Measurements from ENCODE around the gene ELP4.

The ELP4 gene

DNA sequence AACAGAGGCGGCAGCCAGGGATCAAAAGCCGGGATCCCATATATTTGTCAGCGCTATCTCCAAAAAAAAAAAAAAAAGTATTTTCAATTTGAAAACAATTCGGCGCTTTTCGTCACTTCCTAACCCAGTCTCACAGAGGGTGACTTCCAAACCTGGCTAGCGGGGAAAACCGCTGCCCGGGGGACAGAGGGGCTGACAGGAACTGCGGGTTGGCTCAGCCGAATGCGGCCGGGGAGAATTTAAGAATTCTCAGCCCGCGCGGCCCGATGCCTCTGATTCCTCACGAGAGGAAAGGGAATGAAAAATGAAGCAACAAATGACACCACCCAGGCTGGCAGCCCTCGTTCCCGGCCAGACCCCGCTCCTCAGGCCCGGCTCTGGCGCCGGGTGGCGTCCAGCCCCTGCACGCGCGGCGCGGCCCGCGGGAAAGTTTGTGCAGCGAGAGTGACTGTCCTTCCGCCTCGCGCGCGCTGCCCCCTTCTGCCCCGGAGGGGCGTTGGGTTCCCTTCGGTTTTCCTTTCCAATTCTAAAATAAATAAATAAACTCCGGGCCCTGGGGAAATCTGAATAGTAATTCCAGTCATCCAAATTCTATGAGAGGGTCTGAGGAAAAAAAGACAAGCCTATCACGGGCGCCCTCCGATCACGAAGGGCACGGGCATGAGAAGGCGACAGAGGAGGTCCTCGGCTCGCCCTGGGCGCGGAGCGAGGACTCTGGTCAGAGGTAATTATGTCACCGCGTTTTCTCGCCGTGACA lies 306.3 kb downstream of the ELP4 start:
- no peak for DNase-seq

DNA sequence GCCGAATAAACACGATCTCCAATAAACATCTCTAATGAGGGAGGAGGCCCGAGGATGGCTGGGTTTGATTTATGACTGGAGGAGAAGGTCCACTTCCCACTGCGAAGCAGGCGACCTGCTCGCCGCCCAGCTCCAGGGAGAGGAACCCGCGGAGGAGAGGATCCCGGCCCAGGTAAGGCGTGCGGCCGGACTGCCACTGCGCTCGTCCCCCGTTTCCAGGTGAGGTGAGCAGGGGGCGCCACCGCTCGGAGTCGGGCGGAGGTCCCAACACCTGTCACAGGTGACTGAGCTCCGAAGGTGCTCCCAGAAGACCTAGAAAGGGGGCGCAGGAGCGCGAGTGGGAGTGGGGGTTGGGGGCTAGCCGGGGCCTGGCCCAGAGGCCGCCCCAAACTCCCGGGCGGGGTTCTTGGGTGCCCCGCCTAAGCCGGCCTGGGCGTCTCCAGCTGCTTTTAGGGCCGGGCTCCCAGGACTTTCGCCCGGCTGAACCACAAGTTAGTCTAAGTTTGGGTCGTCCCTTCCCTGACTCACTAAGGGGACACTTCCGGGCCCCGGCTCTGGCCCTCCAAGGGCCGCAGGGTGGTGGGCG lies 307.0 kb downstream of the ELP4 start:
- no peak for DNase-seq

DNA sequence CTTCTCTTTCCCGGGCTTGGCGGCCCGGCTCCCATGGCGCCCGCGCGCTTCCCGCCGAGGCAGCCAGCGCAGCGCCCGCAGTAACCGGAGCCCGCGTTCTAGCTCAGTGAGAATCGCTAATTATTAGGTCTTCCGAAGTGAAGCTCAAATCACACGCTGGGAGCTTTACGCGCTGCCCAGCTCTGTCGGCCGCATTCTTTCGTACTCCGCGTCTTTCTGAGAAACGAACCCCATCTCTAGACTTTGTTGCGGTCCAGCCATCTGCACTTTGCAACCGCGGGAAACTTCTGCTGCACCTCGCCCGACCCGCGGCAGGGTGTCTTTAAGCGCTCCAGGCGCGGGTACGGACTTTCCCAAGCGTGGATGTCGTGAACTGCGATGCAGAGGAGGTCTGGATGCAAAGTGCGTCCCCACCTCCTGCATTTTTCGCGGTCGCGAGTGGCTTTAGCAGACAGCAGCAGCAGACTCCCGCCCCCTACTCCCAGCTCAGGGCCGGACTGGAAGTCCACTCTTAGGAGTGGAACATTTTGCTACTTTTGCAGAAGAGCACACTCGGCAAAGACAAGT lies 307.6 kb downstream of the ELP4 start:
- DNase-seq: no peak

DNA sequence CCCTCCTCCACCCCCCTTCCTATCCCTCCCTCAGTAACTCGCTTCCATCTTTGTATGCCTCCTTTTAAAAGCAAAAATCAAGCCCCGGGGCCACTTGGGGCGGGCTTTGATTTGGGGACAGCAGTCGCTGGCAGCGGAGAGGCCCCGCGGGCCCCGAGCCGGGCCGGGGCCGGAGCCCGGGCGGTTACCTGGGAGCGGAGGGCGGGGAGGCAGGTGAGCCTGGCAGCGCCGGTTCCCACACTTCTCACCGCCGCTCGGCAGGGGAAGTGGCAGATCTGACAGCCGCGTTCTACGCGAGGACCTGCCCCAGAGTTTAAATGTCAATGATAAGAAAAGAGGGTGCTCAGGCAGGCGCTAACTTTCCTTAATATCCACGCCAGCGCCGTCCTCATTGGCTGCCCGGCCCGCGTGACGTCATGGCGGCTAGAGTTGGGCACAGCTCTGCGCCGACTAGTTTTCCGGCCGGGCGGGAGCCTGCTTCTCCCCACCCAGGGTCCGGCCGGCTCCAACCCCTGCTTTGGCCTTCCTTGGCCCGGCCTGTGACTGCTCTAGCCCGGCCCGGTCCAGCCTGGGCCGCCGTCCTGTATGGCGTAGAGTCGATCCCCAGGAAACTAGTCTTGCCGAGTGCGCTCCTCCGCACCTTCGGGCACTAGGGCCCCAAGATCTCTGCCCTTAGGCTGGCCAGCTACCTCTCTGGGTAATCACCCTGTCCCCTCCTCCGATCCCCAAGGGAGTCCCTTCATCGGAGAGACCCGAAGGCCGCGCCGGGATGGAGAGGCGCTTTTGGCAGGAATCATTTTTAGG lies 308.3 kb downstream of the ELP4 start:
- DNase-seq: no peak

DNA sequence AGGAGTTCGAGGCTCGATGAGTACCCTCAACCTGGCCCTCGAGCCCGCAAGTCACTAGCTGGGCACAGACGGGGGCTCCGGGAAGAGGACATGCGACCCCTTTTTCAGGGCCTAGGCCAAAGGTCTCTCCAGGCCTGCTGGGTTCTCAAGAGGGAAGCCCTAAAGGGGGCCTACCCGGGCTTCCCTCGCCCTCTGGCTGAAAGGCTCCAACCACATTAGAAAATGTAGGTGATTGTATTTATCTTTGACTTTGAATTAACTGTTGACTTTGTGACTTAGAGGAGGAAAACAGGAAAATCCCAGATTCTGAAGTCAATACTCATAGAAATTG lies 308.8 kb downstream of the ELP4 start:
- no peak for DNase-seq

DNA sequence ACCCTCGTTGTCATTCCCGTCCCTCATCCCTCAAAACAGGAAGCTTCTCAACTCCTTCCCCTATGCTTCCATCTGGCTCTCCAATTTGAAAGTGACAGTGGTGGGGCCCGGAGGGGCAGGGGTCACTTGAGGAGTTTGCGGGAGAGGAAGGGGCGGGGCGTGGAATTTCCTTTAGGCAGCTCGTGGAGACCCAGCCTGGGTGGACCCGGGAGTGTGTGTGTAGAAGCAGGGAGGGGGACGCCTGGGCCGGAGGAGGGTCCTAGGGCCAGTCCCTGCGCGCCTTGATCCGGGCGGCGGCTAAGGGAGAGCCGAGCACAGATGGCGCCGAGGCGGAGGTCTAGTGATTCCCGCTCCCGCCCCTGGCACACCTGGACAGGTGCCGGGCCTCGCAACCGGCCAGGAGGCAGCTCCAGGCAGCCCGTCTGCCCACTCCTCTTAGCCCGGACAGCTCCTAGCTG lies 309.3 kb downstream of the ELP4 start:
- no peak for DNase-seq

DNA sequence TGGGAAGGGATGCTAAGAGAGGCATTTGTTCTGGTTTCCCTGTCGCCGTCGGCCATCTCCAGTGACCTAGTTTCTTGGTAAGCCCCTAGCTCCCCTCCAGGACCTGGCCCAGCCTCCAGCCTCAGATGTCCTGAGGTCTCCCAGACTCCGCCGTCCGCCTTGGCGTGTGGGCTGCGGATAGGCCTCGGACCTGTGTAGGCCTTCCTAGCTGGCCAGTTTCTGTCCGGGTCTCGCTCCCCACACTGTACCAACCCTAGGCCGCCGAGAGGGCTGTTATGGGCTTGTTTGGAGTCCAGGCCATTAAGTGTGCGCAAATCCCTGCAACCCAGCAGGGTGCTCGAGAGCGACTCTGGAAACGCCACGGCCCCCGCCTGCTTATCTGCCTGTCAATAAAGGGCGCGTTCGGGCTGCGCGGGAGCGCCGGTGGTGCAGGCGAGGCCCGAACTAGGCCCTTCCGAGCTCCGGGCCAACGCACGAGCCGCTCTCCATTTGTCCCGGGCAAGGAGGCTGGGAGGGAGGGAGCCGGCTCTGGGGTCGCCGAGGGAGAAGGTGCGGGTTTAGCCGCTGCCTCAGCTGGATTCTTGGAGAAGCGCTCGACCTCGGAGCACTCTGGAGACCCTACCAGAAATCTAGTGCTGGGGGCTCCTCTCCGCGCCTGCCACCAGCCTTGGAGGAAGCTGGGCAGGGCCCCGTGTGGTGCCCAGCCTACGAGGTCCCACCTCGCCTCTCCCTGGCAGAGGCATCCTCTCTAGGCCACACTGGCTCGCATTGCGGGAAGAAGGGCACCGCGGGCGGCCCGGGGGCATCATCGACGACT lies 310.3 kb downstream of the ELP4 start:
- no peak for DNase-seq

DNA sequence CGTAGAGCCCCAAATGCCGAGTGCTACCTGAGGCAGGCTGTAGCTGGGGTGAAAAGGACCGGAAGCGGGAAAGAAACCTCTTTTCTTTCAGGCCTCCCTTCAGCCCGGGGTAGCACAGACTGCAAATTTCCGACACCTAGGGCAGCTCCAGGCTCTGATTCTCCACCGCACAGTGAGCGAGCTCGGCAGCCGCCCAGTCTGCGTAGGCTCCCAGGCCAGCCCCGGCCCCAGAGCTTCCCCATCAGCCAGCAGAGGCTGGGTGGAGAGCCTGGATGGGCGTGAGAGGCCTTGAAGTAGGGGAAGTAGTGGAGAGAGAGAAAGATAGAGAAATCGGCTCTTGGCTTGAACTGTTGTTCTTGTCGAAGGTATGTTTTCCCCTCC lies 310.9 kb downstream of the ELP4 start:
- no peak for DNase-seq

DNA sequence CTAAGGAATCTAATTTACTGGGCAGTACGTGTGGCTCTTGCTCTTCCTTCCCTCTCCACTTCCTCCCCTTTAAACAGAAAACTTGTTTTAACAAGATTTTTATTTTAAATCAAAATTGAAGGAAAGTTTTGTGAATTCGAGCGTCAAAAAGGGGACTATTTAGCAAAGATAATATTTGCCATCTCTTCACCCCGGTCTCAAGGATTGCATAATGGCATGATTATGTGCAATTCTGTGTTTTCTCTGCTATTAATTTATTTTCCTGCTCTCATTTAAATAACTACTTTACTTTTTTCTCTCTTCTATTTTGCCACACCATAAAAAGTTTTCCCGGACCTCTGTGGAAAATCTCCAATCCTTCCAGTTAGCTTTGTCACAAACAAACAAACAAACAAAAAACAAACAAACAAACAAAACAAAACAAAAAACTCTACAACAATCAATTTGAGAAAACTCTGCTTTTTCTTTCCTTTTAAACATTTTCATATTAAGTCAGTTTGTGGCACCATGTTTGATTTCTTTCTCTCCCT lies 311.7 kb downstream of the ELP4 start:
- no peak for DNase-seq

DNA sequence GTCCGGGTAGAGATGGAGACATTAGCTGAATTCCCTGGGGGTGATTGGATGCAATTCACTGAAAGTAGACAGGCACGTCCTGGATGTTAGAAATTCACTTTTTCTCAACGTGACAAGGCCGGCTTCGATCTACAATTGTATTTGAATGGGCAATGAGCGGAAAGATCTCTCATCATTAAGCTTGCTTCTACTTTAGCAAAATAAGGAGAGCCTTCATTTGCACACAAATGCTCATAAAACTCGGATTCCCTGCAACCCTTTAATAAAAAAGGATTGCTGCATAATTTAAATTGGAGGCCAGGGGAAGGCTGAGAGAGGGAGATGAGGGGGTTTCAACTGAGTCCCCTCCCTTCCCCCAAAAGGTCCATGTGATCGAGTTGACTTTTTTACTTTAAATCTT lies 312.2 kb downstream of the ELP4 start:
- DNase-seq: no peak

DNA sequence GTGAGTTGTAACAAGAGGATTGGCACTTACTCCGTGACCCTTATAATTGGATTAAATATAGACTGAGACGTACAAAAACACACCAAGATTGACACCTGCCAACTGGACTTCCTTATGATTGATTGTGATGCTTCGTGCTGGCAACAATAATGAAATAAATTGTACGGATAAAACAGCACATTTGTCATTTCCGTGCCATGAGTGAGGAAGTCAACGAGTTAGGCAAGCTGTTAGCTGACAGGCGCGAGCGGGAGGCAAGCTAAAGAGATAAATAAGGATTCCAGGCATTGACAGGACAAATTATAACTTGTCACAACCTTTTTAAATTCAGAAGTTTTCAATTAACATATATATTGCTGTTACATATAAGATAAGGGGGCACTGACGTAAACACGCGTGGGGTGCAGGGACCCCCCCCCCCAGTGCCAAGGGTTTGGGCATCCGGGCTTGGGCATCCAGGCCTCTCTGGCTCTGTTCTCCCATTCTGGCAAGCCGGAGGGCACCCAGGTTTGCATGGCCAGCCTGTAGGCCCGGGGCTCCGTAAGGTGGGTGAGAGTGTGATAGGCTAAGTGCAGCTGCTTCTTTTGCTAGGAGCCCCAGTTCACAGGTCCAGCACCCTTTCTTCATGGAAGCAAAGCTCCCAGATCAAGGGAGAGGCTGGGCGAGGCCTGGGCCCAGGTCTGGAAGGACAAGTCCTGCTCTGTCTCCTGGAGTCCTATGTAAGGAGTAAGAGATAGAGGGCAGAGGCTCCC lies 312.8 kb downstream of the ELP4 start:
- no peak for DNase-seq

DNA sequence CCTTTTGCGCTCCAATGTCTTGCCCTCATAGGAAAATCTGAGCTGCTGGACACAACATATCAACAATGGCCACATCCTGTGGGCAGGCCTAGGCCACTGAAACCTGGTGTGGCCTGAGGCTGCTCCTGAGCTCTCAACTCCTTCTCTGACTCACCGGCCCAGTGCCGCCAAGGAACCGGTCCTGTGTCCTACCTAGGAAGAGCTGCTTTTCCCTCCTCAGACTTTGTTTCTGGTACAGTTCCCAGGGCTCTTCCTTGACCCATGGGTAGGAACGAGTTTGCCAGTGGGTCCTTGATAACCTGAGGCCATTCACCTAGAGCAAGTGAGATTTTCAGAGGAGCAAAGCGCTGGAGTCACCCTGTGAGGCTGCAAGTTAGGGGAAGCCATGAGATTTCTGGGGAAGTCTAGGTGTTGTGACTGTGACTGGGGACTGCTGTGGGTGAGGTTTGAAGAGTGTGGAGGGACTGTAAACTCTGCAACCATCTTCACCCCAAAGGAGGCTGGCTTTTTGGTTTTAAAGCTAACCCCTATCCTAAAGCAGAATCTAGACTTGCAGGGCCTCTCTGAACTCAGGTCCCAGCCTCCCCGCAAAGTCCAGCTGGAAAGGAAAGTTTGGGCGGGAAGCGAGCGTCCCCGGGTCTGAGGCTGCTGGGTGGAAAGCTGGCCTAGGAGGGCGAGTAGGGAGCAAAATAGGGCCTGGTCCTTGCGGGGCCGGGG lies 313.5 kb downstream of the ELP4 start:
- DNase-seq: no peak

DNA sequence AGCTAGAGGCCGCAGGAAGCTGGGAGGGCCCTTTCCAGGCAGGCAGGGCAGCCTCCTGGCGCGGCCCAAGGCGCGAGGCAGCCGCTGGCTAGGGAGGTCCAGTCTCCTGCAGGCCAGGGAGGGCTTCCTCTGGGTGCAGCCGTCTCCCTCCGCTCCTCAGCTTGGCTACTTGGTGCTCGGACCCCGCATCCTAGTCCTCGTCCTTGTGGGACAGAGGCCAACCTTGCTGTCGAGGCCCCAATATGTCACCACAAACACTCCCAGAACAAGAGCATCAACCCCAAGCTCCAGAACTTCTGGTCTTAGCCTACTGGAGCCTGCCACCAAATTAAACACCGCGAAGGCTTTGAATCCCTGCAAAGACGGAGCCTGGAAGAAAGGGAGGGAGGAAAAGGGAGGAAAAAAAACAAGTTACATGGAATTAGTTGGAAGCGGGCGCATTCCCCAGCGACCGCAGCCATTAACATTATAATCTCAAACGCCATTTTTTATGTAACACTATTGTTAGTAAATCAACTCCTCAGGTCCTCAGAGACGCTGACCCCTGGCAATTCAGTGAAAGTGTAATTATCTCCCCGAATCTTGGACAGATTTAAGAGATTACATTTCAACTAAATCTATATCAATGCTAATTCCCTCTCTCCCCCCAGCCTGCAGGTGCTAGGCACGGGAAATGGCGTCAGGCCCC lies 314.2 kb downstream of the ELP4 start:
- DNase-seq: no peak

DNA sequence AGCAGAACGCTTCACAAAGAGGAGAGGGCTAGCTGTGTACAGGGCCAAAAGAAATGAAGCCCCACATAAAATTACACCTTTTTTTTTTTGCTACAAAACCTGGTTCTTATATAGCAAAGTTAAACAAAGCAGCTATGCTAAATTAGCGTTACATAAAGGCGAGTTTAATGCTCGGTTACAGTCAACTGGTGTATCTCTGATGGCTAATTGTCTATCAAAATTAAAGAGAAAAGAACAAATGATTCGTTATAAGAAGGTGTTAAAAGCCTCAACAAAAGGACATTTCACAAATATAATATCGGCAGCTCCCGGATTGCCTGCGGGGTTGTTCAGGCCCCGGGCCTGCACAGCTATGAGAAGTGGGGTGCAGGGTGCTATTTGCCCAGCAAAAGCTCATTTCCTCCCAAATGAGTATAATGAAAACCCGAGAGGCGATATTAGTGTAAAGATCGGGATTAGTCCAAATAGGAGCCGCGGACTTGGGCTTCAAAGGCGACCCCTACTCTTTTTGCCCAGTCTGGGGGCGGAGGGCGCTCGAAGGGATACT lies 314.8 kb downstream of the ELP4 start:
- no peak for DNase-seq

DNA sequence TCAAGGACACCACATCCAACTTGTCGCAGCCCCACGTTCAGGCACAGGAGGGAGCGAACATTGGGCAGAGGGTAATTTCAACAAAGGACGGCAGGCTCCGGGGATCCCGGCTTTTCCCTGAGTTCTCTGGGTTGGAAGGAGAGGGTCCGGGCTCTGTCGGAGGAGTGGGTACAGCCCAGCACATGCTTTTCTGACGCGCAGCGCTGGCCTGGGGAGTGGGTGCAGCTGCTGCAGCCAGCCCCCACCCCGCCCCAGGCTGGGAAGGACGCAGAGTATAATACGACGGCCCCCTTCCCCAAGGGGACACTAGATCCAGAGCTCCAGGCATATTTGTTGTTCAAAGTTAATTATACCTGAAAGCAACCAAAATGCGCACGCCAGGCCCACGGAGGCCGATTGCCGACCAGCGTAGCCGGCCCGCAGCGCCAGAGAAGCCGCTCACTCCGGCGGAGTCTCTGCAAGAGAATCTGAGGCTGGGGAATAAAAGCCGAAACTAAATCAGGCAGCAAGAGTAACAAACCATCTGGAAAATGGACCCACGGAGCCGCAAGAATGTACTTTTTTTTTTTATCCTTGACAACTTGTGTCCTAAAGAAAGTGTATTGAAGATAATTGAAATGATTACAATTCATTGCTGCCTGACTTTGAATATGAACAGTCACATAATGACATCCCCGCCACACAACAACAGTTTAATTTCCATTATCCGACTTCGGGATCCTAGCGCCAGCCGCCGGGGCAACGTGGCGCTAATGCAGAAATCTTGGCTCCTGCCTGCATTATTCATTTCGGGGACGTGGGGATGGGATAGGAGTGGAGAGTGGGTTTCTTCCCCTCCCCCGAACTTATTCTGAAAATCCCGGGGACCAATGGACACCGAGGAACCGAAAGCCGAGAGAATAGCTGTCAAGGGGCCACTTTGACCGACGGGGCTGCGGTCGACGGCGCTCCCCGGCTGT lies 315.6 kb downstream of the ELP4 start:
- DNase-seq: no peak

DNA sequence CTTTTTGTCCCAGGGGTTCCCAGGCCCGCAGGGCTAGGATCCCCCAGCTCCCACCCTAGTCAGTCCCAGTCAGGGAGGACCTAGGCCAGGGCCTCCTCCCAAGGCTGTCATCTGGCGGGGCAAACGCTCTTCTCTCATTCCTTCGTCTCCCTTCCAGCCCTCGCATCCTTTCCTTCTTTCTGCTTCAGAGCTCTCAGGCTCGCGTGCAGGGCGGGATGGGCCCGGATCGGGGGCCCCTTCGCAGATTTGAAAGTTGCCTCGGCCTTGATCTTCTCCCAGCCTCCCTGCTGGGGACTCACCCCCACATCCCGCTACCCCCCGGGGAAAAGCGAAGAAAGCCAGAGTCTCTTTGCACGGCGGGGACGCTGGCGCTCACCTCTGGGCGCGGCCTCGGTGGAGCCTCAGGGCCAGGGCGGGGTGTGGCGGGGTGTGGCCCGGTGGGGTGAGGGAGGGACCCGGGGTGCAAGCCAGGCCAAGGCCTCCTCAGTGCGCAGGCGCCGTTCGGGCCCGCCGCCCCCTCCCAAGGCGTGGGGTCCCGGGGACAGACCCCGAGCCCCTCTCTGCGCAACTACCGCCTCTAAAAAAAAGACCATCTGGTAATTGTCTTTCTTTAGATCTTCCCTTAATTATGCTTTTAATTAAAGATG lies 316.4 kb downstream of the ELP4 start:
- no peak for DNase-seq

DNA sequence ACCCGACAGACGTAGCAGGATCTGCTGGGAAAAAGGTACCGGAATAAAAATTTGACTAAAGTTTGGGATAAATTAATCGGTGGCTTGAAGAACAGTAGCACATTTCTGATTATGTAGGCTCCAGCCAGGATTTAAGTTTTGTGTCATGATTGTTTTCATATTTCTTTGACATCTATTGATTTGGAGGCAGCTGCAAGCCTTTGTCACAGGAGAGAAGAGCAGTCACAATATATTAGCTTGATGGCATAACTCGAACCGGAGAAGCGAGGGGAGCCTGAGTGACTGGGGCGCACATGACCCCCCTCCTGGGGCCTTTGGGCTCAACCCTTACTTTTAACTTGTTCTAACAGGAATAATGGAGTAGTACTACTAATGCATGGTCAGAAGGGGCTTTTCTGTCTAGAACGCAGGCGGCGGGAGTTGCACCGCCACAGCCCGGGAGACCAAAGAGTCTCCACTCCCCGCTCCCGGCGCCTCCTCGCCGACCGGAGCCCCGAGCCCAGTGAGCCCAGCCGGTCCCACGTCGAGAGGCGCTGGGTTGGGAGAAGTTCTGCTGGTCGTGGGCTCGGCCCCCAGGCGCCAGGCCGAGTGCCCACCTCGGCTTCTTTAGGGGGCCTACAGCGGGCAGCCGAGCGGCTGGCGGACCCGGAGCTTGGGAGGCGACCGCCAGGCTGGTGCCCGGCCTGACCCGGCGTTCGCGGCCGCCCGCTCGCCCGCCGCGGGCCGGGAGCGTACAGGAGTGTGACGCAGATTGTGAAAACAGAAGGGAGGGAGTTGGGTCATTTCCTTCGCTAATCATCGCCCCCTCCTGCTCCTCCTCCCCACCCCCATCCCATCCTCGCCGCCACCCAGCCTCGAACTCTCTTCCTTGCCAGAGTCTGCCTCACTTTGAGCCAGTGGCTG lies 317.2 kb downstream of the ELP4 start:
- no peak for DNase-seq
